Retina (tissue), 1 donor: Measurements from ENCODE around the gene OSBPL6.

Source experiments
- DNase-seq: peaks from one replicate; pipeline ENCODE4 v3.0.0-alpha.2; 2016

OSBPL6 gene

DNA sequence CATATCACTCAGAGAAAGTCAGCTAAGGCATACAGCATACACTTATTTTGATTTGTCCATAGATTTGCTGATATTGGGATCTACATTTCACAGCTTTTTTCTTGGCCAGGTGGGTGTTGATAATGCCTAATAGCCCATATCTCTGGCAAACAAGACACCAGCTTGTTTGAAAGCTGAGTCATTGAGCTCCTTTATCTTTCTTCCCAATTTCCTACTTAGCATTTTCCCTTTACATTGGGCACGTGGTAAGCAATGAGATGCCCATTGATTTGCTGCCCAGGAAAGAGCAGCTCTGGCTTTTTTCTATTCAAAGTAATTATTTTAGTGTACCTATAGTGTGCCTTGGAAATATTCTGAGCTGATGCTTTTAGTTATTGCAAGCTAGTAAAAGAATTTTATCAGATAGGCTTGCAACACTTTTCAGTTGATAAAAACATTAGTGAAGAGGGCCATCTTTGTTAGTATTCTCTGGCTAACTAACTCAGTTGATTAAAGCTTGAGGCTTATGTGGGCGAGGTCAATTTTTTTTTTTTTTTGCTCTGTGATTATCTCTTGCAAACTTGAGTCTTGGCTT, 79.6 kb downstream of the OSBPL6 start:
- DNase-seq, result no peak

DNA sequence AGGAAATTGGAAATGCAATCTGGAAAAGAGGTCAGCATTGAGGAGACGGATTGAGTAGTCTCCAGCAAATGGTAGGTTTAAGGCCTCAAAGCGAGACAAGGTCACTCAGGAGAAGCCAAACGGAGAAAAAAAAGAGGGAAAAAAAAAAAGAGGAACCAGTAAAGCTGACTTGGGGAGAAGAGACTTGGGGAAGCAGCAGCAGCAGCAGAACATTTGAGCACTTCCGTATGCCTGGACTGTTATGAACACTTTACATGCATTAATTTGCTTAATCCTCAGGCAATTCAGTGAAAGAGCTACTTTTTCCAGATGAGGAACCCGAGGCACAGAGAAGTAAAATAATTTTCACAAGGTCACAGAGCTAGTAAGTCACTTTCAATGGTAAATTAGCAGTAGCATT, 81.3 kb downstream of the OSBPL6 start:
- no peak for DNase-seq

DNA sequence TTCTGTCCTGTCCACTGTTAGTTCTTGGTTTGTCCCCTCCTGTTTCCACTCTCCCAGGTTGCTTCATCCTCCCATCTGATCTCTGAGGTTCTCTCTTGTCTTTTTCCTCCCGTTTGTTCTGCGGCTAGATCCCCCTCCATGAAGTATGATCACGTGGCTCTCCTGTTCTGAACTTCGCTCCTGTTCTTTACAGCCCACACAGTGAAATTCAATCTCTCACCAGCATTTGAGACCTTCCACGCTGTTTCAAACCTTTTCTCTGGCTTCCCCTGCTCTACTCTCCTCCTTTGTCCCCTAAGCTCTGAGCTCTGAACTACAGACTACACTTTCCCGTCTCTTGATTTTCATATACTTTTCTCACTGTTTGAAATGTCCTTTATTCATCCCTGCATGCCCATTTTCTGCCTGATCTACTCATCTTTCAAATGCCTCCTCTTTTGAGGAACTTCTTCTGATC, 83.5 kb downstream of the OSBPL6 start:
- DNase-seq, result peak; percentile 23

DNA sequence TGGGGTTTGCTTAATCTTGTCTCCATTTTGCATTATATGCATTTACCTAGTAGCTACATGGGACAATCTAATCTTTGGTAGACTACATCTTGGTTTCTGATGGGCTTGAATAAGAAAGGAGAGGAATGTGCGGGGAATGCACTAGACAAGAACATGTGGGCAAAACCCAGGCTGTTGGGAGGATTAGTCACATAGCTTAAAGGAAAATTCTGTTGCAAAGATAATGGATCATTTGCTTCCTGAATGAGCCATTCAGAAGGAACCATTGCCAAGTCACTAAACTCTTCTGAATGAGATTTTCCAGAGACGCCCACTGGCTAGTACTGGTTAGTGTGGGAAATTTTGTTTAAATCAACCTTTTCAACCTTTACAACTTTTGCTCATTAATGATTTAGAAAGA, 84.8 kb downstream of the OSBPL6 start:
- DNase-seq, result no peak

DNA sequence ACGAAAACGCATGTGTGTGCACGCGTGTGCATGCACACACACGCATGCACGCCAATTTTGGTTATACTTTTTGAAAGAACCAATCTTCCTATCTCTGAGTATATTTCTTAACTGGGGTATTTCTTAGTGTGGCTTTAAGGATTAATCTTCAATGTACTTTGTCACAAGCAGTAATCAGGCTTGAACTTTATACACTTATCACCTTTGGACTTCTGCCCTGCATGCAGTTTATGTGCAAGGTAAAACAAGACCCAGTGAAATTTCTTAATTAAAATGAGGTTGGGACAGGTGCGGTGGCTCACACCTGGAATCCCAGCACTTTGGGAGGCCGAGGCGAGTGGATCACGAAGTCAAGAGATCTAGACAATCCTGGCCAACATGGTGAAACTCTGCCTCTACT, 85.3 kb downstream of the OSBPL6 start:
- no peak for DNase-seq

DNA sequence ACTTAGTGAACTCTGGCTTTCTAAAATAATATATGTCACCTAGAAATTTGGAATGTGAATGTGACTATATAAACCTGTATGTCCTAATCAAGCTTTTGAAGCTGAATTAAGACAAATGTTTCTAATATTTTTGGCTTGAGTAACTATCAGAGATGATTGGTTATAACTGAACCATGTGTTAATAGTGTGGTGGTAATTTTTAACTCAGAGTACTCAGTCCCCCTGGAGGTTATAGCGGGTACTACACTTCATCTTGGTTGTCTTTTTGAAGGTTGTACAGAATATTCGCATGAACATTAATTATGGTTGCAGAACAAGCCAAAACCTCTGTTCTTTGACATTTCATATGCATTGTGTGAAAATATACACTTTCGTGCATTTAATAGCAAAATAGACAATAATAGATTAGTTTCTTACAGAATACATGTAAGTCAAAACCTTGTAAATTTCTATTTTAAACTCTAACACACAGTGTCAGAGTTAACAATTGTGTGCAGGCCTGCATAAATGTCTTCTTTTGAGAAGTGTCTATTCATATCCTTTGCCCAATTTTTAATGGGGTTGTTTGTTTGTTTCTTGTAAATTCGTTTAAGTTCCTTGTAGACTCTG, 86.0 kb downstream of the OSBPL6 start:
- DNase-seq, result no peak

DNA sequence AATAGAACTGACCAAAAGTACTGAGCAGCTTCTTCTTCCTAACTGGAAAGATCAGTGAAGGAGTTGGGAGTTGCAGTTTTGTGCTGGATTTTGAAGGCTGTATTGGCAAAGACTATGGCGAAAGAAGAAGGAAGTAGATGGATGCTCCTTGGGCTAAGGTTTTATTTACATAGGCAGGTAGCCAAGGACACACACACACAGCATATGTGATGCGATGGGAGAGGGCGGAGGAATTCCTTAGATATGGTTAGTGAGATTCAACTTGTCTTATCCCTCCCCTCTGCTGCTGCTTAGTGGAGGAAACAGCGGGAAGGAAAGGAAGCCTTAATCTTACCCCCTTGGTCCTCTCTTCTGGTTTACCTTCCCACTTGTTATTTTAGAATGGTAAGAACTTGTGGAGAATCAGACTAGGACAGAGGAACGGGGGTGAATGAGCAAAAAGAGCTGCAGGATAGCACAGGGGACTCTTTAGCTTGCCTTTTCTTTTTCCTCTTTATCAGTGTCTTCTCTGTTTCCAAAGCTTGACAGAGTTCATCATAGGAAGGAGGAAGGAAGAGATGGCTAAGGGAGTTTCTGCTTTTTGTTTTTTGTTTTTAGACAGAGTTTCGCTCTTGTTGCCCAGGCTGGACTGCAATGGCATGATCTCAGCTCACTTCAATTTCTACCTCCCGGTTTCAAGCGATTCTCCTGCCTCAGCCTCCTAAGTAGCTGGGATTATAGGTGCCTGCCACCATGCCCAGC, 87.9 kb downstream of the OSBPL6 start:
- DNase-seq, result no peak

DNA sequence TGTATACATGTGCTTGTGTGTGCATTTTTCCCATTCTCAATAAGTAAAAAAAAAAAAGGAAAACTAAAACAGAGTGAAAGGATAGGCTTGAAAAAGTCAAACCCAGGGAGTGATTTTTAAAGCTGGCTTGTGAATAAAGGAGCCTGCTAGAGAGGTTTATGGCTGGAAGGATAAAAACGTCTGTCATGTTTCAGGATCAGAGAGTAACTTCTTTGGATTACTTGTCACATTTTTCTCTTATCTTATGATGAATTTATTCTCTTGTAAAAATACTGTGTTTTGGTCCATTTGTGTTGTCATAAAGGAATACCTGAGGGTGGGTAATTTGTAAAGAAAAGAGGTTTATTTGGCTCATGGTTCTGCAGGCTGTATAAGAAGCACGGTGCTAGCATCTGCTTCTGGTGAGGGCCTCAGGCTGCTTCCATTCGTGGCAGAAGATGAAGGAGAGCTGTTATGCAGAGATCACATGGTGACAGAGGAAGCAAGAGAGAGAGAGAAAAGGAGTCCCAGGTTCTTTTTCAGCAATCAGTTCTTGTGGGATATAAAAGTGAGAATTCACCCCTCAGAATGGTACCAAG, 89.1 kb downstream of the OSBPL6 start:
- no peak for DNase-seq

- no peak for DNase-seq
These were observed 90.4 kb downstream of the OSBPL6 start for GRCh38 chr2:178284613-178285286.

DNA sequence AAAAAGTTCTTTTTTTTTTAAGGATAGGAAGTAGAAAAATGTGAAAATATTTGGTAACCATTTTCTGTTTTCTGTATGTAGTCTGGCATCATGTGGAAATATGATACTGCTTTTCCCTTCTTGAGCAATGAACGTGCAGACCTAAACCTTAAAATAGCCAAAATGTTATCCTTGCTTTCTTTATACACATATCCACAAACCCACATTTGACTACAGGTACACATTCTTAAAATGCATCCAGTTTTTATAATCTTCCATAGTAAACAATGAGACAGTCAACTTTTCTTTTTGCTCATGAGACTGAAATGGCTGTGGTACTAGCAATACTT, 90.9 kb downstream of the OSBPL6 start:
- no peak for DNase-seq

DNA sequence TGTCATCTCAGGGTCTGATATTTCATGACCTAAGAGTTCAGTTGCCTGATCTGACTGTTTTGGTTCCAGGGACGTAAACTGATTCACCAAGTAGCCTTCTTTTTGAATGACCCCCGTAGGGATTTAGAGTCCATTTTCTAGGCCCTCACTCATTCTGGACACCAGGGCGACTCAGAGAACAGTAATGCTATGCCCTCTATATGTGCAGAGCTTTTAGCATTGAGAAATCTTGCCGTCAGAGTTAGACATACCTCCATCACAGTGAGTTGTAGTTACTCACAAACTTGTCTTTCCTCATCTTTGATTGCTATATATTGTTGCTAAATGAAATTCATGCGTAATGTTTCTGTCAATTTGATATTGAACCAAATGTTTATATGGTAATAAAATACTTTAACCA, 92.3 kb downstream of the OSBPL6 start:
- DNase-seq, result no peak

DNA sequence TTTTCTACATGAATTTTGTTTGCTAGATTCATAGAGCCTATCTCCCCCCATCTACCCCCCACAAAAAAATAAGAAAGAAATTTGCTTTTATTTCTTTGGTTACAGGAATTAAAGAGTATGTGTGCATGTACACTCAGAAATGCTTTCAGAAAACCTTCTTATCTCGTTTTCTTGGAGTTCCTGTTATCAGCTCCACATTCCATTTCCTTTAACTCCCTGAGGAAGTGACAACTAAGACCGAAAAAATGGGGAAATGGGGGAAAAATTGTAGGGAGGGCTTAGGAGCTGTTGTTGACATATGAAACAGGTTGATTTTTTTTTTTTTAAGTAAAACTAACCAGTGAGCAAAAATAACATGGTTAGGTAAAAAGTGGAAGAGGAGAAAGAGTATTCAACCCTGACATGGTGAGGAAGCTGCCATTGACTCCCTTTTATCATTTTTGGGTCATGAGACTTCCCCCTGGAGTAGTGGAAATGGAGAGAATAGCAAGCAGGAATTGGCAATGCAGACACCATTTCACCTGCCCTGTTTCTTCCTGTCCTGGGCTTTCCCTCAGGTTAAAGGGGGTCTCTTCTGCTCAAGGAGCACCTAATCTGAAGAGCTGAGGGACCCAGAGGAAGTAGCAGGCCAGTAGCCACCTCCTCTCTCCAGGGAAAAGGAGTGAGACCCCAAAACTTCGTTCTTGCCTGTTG, 93.5 kb downstream of the OSBPL6 start:
- DNase-seq, result no peak

DNA sequence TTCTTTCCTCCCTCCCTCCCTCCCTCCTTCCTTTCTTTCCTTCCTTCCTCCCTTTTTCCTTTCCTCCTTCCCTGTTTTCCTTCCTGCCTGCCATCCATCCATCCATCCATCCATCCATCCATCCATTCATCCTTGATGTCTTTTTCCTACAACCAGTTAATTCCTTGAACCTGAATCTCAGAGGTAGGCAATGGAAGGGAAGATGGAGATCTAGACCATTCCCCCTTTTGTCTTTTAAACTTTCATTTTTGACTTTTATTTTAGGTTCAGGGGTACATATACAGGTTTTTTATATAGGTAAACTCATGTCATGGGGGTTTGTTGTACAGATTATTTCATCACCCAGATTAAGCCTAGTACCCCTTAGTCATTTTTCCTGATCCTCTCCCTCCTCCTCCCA, 97.4 kb downstream of the OSBPL6 start:
- DNase-seq, result no peak

DNA sequence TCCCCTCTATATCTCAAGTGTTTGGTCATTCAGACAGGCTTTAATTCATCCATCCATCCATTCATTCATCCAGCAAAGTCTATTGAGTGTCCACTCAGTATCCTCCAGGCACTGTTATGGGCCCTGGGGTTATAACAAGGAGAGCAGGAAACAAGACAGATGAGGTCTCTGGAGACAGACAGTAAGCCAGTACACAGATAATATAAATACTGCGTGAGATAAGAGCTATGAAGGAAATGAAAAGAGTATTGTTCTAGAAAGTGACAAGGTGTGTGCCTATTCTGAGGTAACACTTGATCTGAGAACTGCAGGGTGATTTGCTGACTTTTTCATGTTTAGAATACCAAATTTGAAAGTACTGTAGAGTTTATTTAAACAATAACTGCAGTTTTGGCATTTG, 98.3 kb downstream of the OSBPL6 start:
- DNase-seq, result no peak

DNA sequence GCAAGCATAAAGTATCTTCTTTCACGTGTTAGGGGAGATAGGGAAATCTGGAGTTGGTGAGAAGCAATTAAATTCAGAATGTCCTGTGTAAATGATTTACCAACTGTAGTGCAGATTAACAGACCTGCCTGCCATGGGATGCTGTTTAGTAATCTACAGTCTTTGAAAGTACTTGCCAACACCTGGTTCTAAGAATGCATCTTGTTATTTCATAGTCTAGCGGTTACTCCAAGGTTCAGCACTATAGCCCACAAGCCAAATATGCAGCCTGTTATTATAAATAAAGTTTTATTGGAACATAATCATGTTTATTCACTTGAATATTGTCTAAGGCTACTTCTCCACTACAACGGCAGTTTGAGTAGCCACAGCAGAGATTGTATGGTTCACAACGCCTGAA, 100.8 kb downstream of the OSBPL6 start:
- DNase-seq, result no peak

GRCh38 chr2:178295906-178296305, 101.6 kb downstream of the OSBPL6 start:
- no peak for DNase-seq

DNA sequence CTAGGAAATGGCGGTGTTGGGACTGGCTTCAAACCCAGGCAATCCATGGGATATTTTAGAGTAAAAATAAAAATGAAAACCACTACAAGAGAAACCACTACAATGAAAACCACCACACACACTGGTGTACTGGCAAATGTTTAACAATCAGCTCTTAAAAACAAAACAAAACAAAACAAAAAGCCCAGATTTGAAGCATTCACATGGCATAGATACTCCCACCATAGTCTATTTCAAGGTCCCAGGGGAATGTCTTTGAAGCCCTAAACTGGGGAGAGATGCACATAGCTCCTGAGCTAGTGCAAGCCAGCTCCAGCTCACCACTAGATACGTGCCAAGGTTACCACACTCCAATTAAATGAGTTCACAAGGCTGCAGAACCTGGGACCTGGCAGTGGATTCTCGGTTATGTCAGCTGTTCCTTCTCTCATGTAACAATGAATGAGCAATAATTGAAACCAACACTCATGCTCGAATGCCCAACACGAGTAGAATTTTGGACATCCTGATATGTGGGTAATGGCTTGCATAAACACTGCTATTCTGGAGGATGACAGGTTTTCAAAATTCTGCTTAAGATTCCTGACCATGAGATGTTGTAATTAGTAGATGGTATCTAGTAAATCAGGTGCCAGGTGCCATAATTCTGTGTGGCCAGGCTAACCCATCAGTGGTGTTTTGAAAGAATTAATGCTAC, 102.2 kb downstream of the OSBPL6 start:
- DNase-seq, result no peak

DNA sequence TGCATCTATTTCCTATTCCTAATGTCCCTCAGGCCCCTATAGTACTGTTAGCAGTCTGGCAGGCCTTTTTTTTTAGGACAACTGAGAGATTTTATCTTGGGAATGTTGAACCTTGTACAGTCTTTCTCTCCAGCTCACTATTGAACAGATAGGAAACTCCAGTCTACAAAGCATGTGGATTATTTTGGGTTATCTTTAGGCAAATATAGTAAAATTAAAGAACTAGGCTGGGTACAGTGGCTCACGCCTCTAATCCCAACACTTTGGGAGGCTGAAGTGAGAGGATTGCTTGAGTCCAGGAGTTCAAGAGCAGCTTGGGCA, 102.7 kb downstream of the OSBPL6 start:
- DNase-seq, result no peak

DNA sequence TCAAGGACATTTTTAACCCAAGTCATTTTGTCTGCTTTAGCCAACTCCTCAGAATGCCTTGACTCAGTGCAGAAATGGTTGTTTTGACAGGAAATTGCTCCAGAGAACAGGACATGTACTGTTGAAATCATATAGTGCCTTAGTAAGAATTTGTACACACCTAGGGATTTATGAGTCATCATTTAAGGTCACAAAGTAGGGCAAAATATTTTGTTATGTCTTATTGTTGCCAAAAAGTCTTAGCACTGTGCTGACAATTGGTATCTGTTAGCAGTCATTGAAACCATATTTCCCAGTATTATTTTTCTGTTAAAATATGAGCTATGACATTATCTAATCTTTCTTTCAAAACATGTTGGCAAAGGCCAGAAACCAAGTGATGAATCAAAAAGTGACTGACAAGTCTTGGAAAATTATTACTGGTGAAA, 104.5 kb downstream of the OSBPL6 start:
- DNase-seq, result no peak

GRCh38 chr2:178301649-178302238, 107.4 kb downstream of the OSBPL6 start:
- no peak for DNase-seq

DNA sequence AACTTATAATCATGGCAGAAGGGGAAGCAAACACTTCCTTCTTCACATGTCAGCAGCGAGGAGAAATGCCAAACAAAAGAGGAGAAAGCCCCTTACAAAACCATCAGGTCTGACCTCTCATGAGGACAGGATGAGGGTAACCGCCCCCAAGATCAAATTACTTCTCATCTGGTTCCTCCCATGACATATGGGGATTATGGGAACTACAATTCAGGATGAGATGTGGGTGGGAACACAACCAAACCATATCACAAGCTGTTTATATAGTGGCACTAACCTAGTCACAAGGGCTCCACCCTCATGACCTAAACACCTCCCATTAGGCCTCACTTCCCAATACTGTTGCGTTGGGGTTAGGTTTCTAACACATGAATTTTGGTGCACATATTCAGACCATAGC, 110.0 kb downstream of the OSBPL6 start:
- no peak for DNase-seq
